ENCODE data around the gene PRH1.

PRH1 gene

DNA sequence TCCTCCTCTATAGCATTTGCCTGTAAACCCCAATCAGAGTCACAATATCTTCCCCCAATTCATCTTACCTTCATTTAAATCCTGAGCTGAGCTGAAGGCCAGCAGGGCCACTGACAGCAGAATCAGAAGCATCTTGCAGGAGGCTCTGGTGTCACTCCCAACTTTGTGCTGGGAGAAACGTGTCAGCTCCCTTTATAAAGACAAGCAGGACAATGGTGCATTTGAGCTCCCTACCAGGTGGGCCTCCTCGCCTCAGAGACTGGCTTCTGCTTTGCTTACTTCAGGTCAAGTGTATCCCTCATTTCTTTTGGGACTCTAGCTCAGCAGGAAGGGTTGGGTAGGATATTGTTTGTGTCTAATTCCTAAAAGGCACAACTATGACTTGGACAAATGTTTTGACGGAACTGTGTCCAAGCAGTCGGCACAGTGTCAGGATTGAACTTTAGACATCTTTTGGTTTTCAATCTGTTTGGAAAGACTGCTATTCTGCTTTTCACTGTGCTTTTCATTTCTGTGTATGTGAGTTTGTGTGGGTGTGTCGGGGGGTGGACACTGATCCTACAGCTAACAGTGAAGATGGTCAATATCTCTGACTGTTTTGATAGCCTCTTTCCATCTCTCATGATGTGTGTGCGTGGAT is at the start of gene PRH1:
Gene PRH1, minus strand, starts transcription at position 170 of the 640 bp plus-strand sequence. Its CDS starts 38 bp downstream, at position 132.
- Histone ChIP-seq H3K9ac (ENCODE audit: low read depth, low read length) (no peak within 1 kb of the TSS), H3K27ac (ENCODE audit: low read depth, low read length) (no peak within 1 kb of the TSS), H3K9me3 (ENCODE audit: control insufficient read depth, insufficient read depth, low read length) (no peaks in the 10 kb centered on the region), H3K4me3 (ENCODE audit: low read depth, low read length) (no peak within 1 kb of the TSS), H3K4me1 (ENCODE audit: control insufficient read depth, insufficient read depth, low read length) (no peaks in the 10 kb centered on the region), H3K27me3 (ENCODE audit: control insufficient read depth, insufficient read depth, low read length) (no peaks in the 10 kb centered on the region), H3K36me3 (ENCODE audit: control insufficient read depth, insufficient read depth, low read length) (no peaks in the 10 kb centered on the region)

DNA sequence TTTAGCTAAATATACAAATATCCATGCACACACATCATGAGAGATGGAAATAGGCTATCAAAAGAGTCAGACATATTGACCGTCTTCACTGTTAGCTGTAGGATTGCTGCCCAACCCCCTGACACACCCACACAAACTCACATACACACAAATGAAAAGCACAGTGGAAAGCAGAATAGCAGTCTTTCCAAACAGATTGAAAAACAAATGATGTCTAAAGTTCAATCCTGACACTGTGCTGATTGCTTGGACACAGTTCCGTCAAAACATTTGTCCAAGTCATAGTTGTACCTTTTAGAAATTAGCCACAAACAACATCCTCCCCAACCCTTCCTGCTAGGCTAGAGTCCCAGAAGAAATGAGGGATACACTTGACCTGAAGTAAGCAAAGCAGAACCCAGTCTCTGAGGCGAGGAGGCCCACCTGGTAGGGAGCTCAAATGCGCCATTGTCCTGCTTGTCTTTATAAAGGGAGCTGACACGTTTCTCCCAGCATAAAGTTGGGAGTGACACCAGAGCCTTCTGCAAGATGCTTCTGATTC is 44.8 kb upstream of the PRH1 start, which contains the start of gene PRH2:
Gene PRH2, plus strand, starts transcription at position 491 of the 541 bp plus-strand sequence. Its CDS starts 38 bp downstream, at position 529.
- H3K9me3 ChIP-seq (ENCODE audit: control insufficient read depth, insufficient read depth, low read length), result no peaks in the 10 kb centered on the region
- H3K9ac ChIP-seq (ENCODE audit: low read depth, low read length), result no peak within 1 kb of the TSS
- no peaks in the 10 kb centered on the region for H3K27me3 ChIP-seq (ENCODE audit: control insufficient read depth, insufficient read depth, low read length)
- H3K27ac ChIP-seq (ENCODE audit: low read depth, low read length), result no peak within 1 kb of the TSS
- no peaks in the 10 kb centered on the region for H3K36me3 ChIP-seq (ENCODE audit: control insufficient read depth, insufficient read depth, low read length)
- no peak within 1 kb of the TSS for H3K4me3 ChIP-seq (ENCODE audit: low read depth, low read length)
- no peaks in the 10 kb centered on the region for H3K4me1 ChIP-seq (ENCODE audit: control insufficient read depth, insufficient read depth, low read length)

DNA sequence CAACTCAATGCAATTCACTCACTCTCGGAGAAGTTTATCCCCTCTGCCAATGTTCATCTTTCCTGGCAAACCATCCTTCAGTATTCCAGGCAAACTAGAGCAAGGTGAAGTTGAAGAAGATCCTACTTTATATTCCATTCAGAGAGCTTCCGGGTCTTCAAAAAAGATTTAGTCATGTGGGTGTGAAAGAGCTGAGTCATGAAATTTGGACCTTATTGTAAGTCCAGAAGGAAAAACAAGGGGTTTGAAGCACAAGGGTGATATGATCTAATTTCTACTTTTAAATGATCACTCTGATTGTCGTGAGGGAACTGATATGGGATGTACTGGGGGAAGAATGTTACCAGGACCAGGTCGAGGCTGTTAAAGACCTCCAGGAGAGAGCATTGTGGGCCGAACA is 42.2 kb upstream of the PRH1 start:
- H3K27me3 ChIP-seq (ENCODE audit: control insufficient read depth, insufficient read depth, low read length), result no peaks in the 10 kb centered on the region
- H3K4me3 ChIP-seq (ENCODE audit: low read depth, low read length), result no peak overlapping the region
- no peak overlapping the region for H3K9ac ChIP-seq (ENCODE audit: low read depth, low read length)
- H3K27ac ChIP-seq (ENCODE audit: low read depth, low read length), result no peak overlapping the region
- no peaks in the 10 kb centered on the region for H3K36me3 ChIP-seq (ENCODE audit: control insufficient read depth, insufficient read depth, low read length)
- no peaks in the 10 kb centered on the region for H3K9me3 ChIP-seq (ENCODE audit: control insufficient read depth, insufficient read depth, low read length)
- no peaks in the 10 kb centered on the region for H3K4me1 ChIP-seq (ENCODE audit: control insufficient read depth, insufficient read depth, low read length)

- H3K27me3 ChIP-seq (ENCODE audit: control insufficient read depth, insufficient read depth, low read length), result no peaks in the 10 kb centered on the region
- no peaks in the 10 kb centered on the region; the same call in 1 of the 2 replicates for H3K4me1 ChIP-seq (ENCODE audit: control insufficient read depth, insufficient read depth, low read length)
- H3K36me3 ChIP-seq (ENCODE audit: control insufficient read depth, insufficient read depth, low read length), result no peaks in the 10 kb centered on the region
- no peaks in the 10 kb centered on the region for H3K9me3 ChIP-seq (ENCODE audit: control insufficient read depth, insufficient read depth, low read length)
- no peak overlapping the region for H3K4me3 ChIP-seq (ENCODE audit: low read depth, low read length)
- H3K27ac ChIP-seq (ENCODE audit: low read depth, low read length), result no peak overlapping the region
- no peak overlapping the region for H3K9ac ChIP-seq (ENCODE audit: low read depth, low read length)
Observed at GRCh38 chr12:10919809-10920208, 35.8 kb upstream of the PRH1 start.

DNA sequence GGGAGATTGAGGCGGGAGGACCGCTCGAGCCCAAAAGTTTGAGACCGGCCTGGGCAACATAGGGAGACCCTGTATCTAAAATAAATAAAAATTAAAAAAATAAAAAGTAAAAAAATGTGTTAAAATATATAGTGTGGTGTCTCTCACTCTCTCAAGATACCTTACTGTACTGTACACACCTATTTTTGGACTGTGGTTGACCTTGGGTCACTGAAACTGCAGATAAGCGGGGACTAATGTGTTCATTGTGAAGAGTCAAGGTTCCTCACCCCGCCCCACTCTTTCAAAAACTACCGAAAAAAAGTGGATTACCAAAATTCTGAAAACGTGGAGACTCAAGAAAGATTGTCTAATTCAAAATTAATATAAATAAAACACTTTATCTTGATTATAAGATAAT is 26.3 kb upstream of the PRH1 start:
- no peak overlapping the region for H3K9ac ChIP-seq (ENCODE audit: low read depth, low read length)
- H3K36me3 ChIP-seq (ENCODE audit: control insufficient read depth, insufficient read depth, low read length), result no peaks in the 10 kb centered on the region
- peaks cover 10% of the 10 kb centered on the region; the same call in 1 of the 2 replicates for H3K4me1 ChIP-seq (ENCODE audit: control insufficient read depth, insufficient read depth, low read length)
- no peaks in the 10 kb centered on the region for H3K27me3 ChIP-seq (ENCODE audit: control insufficient read depth, insufficient read depth, low read length)
- H3K9me3 ChIP-seq (ENCODE audit: control insufficient read depth, insufficient read depth, low read length), result no peaks in the 10 kb centered on the region
- H3K4me3 ChIP-seq (ENCODE audit: low read depth, low read length), result no peak overlapping the region
- H3K27ac ChIP-seq (ENCODE audit: low read depth, low read length), result no peak overlapping the region

- Histone ChIP-seq H3K9ac (ENCODE audit: low read depth, low read length) (no peak within 1 kb of the TSS), H3K27me3 (ENCODE audit: control insufficient read depth, insufficient read depth, low read length) (no peaks in the 10 kb centered on the region), H3K4me1 (ENCODE audit: control insufficient read depth, insufficient read depth, low read length) (peaks cover 10% of the 10 kb centered on the region; the same call in 1 of the 2 replicates), H3K9me3 (ENCODE audit: control insufficient read depth, insufficient read depth, low read length) (no peaks in the 10 kb centered on the region), H3K27ac (ENCODE audit: low read depth, low read length) (no peak within 1 kb of the TSS), H3K36me3 (ENCODE audit: control insufficient read depth, insufficient read depth, low read length) (no peaks in the 10 kb centered on the region), H3K4me3 (ENCODE audit: low read depth, low read length) (no peak within 1 kb of the TSS)
Observed at GRCh38 chr12:10909462-10909861, 25.4 kb upstream of the PRH1 start, which contains the start of gene TAS2R13. Gene TAS2R13, minus strand, starts transcription at chr12:10909562. Its CDS starts 264 bp downstream, at chr12:10909298.

DNA sequence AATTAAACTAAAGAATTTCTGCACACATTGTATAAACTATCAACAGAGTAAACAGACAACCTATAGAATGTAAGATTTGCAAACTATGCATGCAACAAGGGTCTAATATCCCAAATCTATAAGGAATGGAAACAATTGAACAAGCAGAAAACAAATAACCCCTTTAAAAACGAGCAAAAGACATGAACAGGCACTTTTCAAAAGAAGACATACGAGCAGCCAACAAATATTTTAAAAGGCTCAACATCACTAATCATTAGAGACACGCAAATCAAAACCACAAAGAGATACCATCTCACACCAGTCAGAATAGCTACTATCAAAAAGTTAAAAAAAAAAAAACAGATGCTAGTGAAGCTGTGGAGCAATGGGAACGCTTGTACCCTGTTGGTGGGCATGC is 20.6 kb upstream of the PRH1 start:
- no peak overlapping the region for H3K4me3 ChIP-seq (ENCODE audit: low read depth, low read length)
- H3K9me3 ChIP-seq (ENCODE audit: control insufficient read depth, insufficient read depth, low read length), result no peaks in the 10 kb centered on the region
- H3K9ac ChIP-seq (ENCODE audit: low read depth, low read length), result no peak overlapping the region

GRCh38 chr12:10901427-10901826 is 17.4 kb upstream of the PRH1 start:
- Histone ChIP-seq H3K4me1 (ENCODE audit: control insufficient read depth, insufficient read depth, low read length) (no peaks in the 10 kb centered on the region), H3K36me3 (ENCODE audit: control insufficient read depth, insufficient read depth, low read length) (no peaks in the 10 kb centered on the region), H3K9me3 (ENCODE audit: control insufficient read depth, insufficient read depth, low read length) (no peaks in the 10 kb centered on the region), H3K27me3 (ENCODE audit: control insufficient read depth, insufficient read depth, low read length) (no peaks in the 10 kb centered on the region), H3K4me3 (ENCODE audit: low read depth, low read length) (no peak overlapping the region), H3K9ac (ENCODE audit: low read depth, low read length) (no peak overlapping the region), H3K27ac (ENCODE audit: low read depth, low read length) (no peak overlapping the region)

More for the DNA sequence above, 20.6 kb upstream of the PRH1 start:
- Histone ChIP-seq H3K4me1 (ENCODE audit: control insufficient read depth, insufficient read depth, low read length) (no peaks in the 10 kb centered on the region), H3K27me3 (ENCODE audit: control insufficient read depth, insufficient read depth, low read length) (no peaks in the 10 kb centered on the region), H3K36me3 (ENCODE audit: control insufficient read depth, insufficient read depth, low read length) (no peaks in the 10 kb centered on the region), H3K27ac (ENCODE audit: low read depth, low read length) (no peak overlapping the region)

GRCh38 chr12:10900972-10901371 is 16.9 kb upstream of the PRH1 start:
- Histone ChIP-seq H3K4me3 (ENCODE audit: low read depth, low read length) (no peak overlapping the region), H3K4me1 (ENCODE audit: control insufficient read depth, insufficient read depth, low read length) (no peaks in the 10 kb centered on the region), H3K27me3 (ENCODE audit: control insufficient read depth, insufficient read depth, low read length) (no peaks in the 10 kb centered on the region), H3K27ac (ENCODE audit: low read depth, low read length) (no peak overlapping the region), H3K36me3 (ENCODE audit: control insufficient read depth, insufficient read depth, low read length) (no peaks in the 10 kb centered on the region), H3K9ac (ENCODE audit: low read depth, low read length) (no peak overlapping the region), H3K9me3 (ENCODE audit: control insufficient read depth, insufficient read depth, low read length) (no peaks in the 10 kb centered on the region)

GRCh38 chr12:10900530-10900929 is 16.5 kb upstream of the PRH1 start:
- no peak overlapping the region for H3K27ac ChIP-seq (ENCODE audit: low read depth, low read length)
- no peak overlapping the region for H3K9ac ChIP-seq (ENCODE audit: low read depth, low read length)
- no peaks in the 10 kb centered on the region for H3K27me3 ChIP-seq (ENCODE audit: control insufficient read depth, insufficient read depth, low read length)
- H3K36me3 ChIP-seq (ENCODE audit: control insufficient read depth, insufficient read depth, low read length), result no peaks in the 10 kb centered on the region
- no peak overlapping the region for H3K4me3 ChIP-seq (ENCODE audit: low read depth, low read length)
- no peaks in the 10 kb centered on the region for H3K9me3 ChIP-seq (ENCODE audit: control insufficient read depth, insufficient read depth, low read length)
- H3K4me1 ChIP-seq (ENCODE audit: control insufficient read depth, insufficient read depth, low read length), result no peaks in the 10 kb centered on the region

GRCh38 chr12:10896854-10897253 is 12.8 kb upstream of the PRH1 start:
- Histone ChIP-seq H3K9ac (ENCODE audit: low read depth, low read length) (no peak overlapping the region), H3K27ac (ENCODE audit: low read depth, low read length) (no peak overlapping the region), H3K27me3 (ENCODE audit: control insufficient read depth, insufficient read depth, low read length) (no peaks in the 10 kb centered on the region), H3K9me3 (ENCODE audit: control insufficient read depth, insufficient read depth, low read length) (no peaks in the 10 kb centered on the region), H3K36me3 (ENCODE audit: control insufficient read depth, insufficient read depth, low read length) (no peaks in the 10 kb centered on the region), H3K4me3 (ENCODE audit: low read depth, low read length) (no peak overlapping the region), H3K4me1 (ENCODE audit: control insufficient read depth, insufficient read depth, low read length) (no peaks in the 10 kb centered on the region)

Data from HUES48 (cell line).